ENCODE data around the gene INPP5D.
A peak's percentile ranks its signal among the peaks of the same experiment; 100 is the strongest.

INPP5D gene

DNA sequence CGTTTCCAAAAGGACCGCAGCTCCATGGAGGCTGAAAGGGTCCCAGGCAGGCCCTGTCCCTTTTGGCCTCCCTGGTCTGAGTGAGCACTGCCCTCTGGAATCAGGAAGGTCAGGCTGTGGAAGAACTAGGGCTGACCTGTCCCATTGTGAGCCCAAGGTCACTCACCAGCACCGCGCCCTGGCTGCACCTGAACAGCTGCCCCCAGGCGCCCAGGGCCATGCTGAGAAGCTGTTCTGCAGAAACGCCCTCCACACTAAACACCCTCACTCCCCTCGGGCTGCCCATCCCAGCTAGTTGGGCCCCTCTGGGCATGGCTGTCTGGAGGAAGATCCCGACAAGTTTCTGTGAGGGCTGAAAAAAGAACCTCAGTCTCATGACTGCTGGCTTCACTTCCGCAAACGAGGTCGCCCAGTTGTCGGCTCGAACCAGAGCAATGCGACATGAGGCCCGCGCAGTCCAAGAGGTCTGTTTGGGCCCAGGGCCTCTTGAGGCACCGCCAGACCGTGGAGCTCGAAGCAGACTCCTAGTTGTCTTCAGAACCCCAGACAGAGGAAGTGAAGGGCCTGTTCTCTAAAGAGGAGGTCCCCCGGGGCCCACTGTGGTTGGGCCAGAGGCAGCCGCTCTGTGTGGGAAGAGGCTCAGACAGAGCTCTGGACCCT, 64.4 kb downstream of the INPP5D start:
- Histone ChIP-seq H3K4me3 (replicated peaks; ENCODE audit: low read depth, low read length) (no peak overlapping the region), H3K36me3 (ENCODE audit: control insufficient read depth, insufficient read depth, low read length) (peaks cover 48% of the 10 kb centered on the region), H3K27me3 (replicated peaks; ENCODE audit: control insufficient read depth, insufficient read depth, low read length) (no peaks in the 10 kb centered on the region)
- DNase-seq (ENCODE audit: extremely low read depth, insufficient read length): peak; percentile 76
- TF ChIP-seq, protein P1, sequence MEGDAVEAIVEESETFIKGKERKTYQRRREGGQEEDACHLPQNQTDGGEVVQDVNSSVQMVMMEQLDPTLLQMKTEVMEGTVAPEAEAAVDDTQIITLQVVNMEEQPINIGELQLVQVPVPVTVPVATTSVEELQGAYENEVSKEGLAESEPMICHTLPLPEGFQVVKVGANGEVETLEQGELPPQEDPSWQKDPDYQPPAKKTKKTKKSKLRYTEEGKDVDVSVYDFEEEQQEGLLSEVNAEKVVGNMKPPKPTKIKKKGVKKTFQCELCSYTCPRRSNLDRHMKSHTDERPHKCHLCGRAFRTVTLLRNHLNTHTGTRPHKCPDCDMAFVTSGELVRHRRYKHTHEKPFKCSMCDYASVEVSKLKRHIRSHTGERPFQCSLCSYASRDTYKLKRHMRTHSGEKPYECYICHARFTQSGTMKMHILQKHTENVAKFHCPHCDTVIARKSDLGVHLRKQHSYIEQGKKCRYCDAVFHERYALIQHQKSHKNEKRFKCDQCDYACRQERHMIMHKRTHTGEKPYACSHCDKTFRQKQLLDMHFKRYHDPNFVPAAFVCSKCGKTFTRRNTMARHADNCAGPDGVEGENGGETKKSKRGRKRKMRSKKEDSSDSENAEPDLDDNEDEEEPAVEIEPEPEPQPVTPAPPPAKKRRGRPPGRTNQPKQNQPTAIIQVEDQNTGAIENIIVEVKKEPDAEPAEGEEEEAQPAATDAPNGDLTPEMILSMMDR (IDR thresholded peaks at IDR 0.05; ENCODE audit: insufficient read depth, low read length, poor library complexity, severe bottlenecking): no peak

DNA sequence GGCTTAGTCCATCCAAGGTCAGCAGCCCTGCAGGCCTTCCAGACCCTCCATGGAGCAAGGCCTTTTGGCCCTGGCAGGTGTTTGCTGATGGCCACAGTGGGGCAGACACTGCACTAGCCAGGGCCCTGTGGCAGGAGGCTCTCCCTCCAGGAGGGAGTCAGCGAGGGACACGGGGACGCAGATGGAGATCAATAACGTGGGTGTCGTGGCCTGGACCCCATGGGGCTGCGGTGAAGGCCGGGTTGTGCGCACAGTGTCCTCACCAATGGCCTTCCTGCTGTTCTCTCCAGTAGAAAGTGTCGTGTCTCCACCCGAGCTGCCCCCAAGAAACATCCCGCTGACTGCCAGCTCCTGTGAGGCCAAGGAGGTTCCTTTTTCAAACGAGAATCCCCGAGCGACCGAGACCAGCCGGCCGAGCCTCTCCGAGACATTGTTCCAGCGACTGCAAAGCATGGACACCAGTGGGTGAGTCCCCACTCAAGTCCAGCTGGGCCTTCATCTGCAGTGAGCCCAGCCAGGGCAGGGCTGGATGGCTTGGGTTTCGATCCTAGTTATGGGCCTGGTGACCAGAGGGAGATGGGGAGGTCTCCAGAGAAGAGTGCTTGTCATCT, 65.4 kb downstream of the INPP5D start:
- H3K36me3 ChIP-seq (ENCODE audit: control insufficient read depth, insufficient read depth, low read length): peaks cover 44% of the 10 kb centered on the region
- no peak for DNase-seq (ENCODE audit: extremely low read depth, insufficient read length)
- no peak overlapping the region for H3K4me3 ChIP-seq (replicated peaks; ENCODE audit: low read depth, low read length)
- no peaks in the 10 kb centered on the region for H3K27me3 ChIP-seq (replicated peaks; ENCODE audit: control insufficient read depth, insufficient read depth, low read length)
- TF ChIP-seq, protein P1 (IDR thresholded peaks at IDR 0.05; ENCODE audit: insufficient read depth, low read length, poor library complexity, severe bottlenecking): no peak

DNA sequence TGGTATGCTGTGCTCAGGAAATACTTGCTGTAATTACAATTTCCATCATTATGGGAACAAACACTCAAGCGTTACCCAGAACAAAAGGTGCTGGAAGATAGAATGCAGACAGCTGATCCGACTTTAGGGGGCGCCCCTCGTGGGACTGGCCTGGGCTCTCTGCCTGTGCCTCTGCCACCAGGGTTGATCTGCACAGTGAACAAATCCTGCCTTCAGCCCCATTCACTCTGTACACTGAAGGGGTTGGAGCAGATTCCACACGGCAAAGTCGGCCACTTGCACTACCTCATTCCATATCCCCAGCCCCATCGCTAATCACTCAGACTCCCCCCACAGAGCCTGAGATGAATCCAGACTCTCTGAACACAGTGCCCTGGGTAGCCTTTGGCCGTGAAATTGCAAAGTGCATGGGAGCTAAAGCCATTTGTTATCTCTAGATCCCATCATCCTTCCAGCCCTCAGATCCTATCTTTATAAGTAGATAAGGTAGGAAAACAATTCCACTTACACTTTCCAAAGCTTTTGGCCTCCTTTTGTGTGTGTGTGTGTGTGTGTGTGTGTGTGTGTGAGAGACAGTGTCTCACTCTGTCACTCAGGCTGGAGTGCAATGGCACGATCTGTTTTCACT, 69.3 kb downstream of the INPP5D start:
- H3K4me3 ChIP-seq (replicated peaks; ENCODE audit: low read depth, low read length): no peak overlapping the region
- H3K27me3 ChIP-seq (replicated peaks; ENCODE audit: control insufficient read depth, insufficient read depth, low read length): no peaks in the 10 kb centered on the region
- TF ChIP-seq, protein P1 (IDR thresholded peaks at IDR 0.05; ENCODE audit: insufficient read depth, low read length, poor library complexity, severe bottlenecking): no peak
- H3K36me3 ChIP-seq (ENCODE audit: control insufficient read depth, insufficient read depth, low read length): peaks cover 50% of the 10 kb centered on the region
- DNase-seq (ENCODE audit: extremely low read depth, insufficient read length): no peak

DNA sequence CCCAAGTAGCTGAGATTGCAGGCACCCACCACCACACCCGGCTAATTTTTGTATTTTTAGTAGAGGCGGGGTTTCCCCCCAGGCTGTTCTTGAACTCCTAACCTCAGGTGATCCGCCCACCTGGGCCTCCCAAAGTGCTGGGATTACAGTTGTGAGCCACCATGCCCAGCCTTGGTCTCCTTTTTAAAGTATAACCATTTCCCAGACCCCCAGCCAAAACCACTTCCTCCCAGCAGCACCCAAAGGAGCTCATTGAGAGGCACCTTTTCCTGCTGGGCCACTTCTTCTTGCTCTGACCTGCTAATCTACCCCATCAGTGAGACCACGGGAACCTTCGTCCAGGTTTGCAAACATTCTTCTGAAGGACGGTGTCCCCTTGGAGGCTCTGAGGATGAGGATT, 69.9 kb downstream of the INPP5D start:
- TF ChIP-seq, protein P1 (IDR thresholded peaks at IDR 0.05; ENCODE audit: insufficient read depth, low read length, poor library complexity, severe bottlenecking): no peak
- Histone ChIP-seq H3K36me3 (ENCODE audit: control insufficient read depth, insufficient read depth, low read length) (peaks cover 51% of the 10 kb centered on the region), H3K27me3 (replicated peaks; ENCODE audit: control insufficient read depth, insufficient read depth, low read length) (no peaks in the 10 kb centered on the region)

DNA sequence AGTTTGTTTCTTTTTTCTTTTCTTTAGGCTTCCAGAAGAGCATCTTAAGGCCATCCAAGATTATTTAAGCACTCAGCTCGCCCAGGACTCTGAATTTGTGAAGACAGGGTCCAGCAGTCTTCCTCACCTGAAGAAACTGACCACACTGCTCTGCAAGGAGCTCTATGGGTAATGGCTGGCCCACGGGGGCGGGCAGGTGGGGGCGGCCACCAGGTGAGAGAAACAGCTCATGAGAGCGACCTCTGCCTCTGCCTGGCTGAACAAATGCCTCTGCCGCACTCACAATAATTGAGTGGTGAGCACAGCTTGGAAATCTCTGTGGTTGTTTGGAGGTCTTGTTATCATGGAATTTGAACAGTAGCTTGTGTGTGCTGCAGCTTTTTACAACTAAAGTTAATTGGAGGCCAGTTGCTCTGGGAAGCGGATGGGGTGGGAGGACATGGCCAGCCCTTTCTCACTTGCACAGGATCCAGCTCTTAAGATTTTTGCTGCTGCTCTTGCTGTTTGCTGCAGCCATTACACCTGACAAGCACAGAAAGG, 70.4 kb downstream of the INPP5D start:
- H3K36me3 ChIP-seq (ENCODE audit: control insufficient read depth, insufficient read depth, low read length): peaks cover 47% of the 10 kb centered on the region
- TF ChIP-seq, protein P1 (IDR thresholded peaks at IDR 0.05; ENCODE audit: insufficient read depth, low read length, poor library complexity, severe bottlenecking): no peak

More for the DNA sequence above, 69.9 kb downstream of the INPP5D start:
- no peak overlapping the region for H3K4me3 ChIP-seq (replicated peaks; ENCODE audit: low read depth, low read length)
- no peak for DNase-seq (ENCODE audit: extremely low read depth, insufficient read length)

More for the DNA sequence above, 70.4 kb downstream of the INPP5D start:
- Histone ChIP-seq H3K4me3 (replicated peaks; ENCODE audit: low read depth, low read length) (no peak overlapping the region), H3K27me3 (replicated peaks; ENCODE audit: control insufficient read depth, insufficient read depth, low read length) (no peaks in the 10 kb centered on the region)
- no peak for DNase-seq (ENCODE audit: extremely low read depth, insufficient read length)
